Measurements from ENCODE around the gene AGAP1. TPM values are rescaled to one million over a fixed set of nuclear protein-coding genes. Genes with fewer than 3 reads are reported as not detected.

Gene AGAP1
- total RNA-seq, 1 donor = 10.8 TPM

DNA sequence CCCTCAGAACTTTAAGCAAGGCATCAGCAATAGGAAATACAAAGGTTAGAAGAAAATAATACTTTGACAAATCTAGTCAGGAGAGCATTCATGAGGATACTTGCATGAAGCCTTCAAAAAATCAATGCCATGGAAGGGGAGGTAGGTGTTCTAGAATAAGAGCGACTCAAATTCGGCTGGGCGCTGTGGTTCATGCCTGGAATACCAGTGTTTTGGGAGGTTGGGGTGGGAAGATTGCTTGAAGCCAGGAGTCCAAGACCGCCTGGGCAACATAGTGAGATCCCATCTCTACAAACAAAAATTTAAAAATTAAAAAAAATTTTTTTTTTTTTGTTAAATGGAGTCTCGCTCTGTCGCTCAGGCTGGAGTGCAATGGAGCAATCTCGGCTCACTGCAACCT, 652.6 kb downstream of the AGAP1 start:
- no peak for DNase-seq (ENCODE audit: low read depth)
- TF ChIP-seq, protein P1, sequence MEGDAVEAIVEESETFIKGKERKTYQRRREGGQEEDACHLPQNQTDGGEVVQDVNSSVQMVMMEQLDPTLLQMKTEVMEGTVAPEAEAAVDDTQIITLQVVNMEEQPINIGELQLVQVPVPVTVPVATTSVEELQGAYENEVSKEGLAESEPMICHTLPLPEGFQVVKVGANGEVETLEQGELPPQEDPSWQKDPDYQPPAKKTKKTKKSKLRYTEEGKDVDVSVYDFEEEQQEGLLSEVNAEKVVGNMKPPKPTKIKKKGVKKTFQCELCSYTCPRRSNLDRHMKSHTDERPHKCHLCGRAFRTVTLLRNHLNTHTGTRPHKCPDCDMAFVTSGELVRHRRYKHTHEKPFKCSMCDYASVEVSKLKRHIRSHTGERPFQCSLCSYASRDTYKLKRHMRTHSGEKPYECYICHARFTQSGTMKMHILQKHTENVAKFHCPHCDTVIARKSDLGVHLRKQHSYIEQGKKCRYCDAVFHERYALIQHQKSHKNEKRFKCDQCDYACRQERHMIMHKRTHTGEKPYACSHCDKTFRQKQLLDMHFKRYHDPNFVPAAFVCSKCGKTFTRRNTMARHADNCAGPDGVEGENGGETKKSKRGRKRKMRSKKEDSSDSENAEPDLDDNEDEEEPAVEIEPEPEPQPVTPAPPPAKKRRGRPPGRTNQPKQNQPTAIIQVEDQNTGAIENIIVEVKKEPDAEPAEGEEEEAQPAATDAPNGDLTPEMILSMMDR (IDR thresholded peaks at IDR 0.05; ENCODE audit: insufficient read depth, low read depth, low read length) = no peak
- no peak overlapping the region for H3K4me3 ChIP-seq (ENCODE audit: low read depth, low read length)

DNA sequence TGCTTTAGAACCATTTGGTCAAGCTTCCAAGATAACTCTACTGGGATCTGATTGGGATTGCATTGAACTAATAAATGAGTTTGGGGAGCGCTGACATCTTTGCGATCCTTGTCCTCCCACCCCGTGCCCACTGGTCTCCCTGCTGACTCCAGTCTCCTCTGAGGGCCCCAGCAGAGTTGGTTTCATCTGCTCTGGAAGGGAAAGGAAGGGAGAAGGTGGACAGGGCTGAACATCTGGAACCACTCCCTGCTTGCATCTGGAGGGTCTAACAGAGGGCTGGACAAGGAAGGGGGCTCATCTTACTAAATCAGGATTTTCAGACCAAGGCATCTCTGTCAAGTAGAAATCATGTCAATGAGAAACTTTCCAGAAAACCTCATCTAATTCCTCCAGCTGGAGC, 661.6 kb downstream of the AGAP1 start:
- H3K4me3 ChIP-seq (ENCODE audit: low read depth, low read length) = no peak overlapping the region
- DNase-seq (ENCODE audit: low read depth) = no peak
- TF ChIP-seq, protein P1 (IDR thresholded peaks at IDR 0.05; ENCODE audit: insufficient read depth, low read depth, low read length) = no peak

DNA sequence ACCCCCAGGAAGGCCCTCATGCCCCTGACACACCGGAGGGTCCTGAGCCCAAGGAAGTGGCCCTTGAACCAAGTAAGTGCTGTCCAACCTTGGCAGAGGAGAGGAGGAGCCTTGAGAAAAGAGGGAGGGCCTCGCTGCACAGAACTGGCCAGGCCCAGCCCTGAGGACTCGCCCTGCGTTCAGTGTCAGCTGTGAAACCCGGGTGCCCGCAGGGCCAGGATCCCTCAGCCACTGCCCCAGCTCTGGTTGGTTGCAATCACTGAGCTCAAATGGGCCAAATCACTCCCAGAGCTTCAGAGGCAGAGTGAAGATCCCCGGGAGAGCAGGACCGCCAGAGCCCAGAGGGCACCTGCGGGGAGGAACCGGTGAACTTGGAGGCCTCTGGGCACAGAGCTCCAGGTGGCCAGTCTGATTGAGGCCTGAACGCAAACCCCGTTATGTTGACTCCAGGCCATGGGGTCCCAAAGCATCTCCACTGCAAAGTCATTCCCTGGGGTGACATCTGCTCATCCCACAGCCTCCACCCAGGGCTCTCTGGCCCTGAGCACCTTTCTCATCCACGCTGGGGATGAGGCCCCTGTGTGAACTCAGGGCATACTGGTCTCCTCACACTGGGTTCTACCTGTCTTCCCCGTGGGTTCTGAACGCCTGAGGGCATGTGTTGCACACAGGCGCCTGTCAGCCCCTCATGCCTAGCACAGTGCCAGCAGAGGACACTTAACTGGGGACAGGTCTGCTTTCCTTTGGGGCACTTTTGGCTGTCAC, 662.4 kb downstream of the AGAP1 start:
- TF ChIP-seq, protein P1 (IDR thresholded peaks at IDR 0.05; ENCODE audit: insufficient read depth, low read depth, low read length) = no peak
- DNase-seq (ENCODE audit: low read depth) = no peak
- H3K4me3 ChIP-seq (ENCODE audit: low read depth, low read length) = no peak overlapping the region

DNA sequence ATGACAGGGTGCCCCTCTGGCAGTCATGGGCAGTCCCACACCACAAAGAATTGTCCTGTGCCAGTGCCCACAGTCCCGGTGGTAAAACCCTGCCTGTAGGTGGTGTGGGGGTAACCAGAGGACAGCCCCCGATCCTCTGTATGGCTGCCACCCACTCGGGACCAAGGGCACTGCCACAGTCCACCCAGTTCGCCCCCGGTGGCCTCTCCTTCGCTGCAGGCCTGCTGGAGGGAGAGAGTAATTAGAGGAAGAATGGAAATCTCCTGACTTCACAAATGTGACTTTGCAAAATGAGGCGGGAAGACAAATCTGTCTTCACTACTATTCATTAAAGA, 663.0 kb downstream of the AGAP1 start:
- H3K4me3 ChIP-seq (ENCODE audit: low read depth, low read length) = no peak overlapping the region
- TF ChIP-seq, protein P1 (IDR thresholded peaks at IDR 0.05; ENCODE audit: insufficient read depth, low read depth, low read length) = no peak

DNA sequence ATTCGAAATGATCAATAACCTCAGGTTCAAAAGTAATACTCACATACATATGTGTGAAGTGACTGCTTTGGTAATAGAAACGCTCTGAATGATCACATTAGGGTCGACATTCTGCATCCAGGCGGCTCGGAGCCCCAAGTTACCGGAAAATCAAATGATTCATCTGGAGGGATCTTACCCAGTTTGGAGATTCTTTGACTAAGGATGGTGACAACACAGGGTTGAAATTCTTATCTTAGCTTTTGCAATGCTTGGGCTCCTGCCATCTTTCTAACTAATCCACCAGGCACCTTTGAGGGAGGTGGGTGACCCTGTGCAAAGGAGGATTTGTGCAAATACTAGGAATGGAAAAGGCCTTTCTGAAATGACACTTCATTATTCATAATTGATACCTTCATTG, 663.5 kb downstream of the AGAP1 start:
- no peak overlapping the region for H3K4me3 ChIP-seq (ENCODE audit: low read depth, low read length)
- no peak for DNase-seq (ENCODE audit: low read depth)
- TF ChIP-seq, protein P1 (IDR thresholded peaks at IDR 0.05; ENCODE audit: insufficient read depth, low read depth, low read length) = no peak

More for the DNA sequence above, 663.0 kb downstream of the AGAP1 start:
- DNase-seq (ENCODE audit: low read depth) = no peak

DNA sequence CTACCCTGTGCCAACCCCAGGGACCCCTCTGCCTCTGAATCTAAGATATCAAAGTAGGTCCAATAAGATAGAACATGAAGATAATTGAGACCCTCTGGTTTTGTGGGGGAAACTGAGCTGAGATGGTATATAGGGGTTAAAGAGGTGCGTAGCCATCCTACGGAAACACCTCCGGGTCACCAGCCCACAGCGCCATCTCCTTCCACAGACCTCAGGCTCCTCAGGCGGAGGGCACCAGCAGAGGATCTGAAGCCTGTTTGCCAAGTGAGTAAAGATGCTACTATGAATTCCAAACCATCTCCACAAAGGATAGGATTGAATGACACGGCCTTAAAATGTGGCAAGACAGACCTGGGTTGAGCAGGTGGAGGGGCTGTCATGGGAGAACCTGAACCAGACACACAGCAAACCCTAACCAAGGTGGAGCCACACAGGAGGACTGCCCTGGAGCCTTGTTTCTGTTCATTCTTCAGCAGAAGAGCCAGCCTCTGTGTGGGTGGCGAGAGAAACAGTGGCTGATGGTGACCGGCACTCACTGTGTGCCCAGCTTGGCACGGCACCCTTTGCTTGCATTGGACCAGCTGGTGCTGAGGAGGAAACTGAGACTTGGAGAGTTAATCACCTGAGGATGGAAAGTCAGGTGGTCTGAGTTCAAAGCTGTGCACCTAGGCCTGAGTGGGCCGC, 664.1 kb downstream of the AGAP1 start:
- no peak for DNase-seq (ENCODE audit: low read depth)
- TF ChIP-seq, protein P1 (IDR thresholded peaks at IDR 0.05; ENCODE audit: insufficient read depth, low read depth, low read length) = no peak
- H3K4me3 ChIP-seq (ENCODE audit: low read depth, low read length) = no peak overlapping the region

All from fibroblast of villous mesenchyme (primary cell).